ENCODE results near the gene AGR3. TPM values are rescaled to one million over a fixed set of nuclear protein-coding genes. Genes with fewer than 3 reads are reported as not detected.

The AGR3 gene
- 3.2 TPM for total RNA-seq

GRCh38 chr7:16881844-16882243 lies at the start of gene AGR3:
Gene AGR3 (minus strand): TSS chr7:16881983. CDS start chr7:16878618, 3,365 bp downstream.

Other genes with a start within 250 kb of the AGR3 start
- 49.0 TPM for gene ANKMY2, start 236.2 kb downstream of the AGR3 start, total RNA-seq
- gene BZW2, start 235.8 kb downstream of the AGR3 start, total RNA-seq, result 77.7 TPM
- gene TSPAN13, start 128.2 kb downstream of the AGR3 start, total RNA-seq, result 26.9 TPM
- gene AGR2, start 77.0 kb downstream of the AGR3 start, total RNA-seq, result 17.9 TPM